Measurements from ENCODE around the gene ANKRD34A.
"Not testable (repeated sequence)": the region's sequence is repeated elsewhere in the genome, so short reads cannot be mapped to it uniquely, and the experiment has no call there.

Gene ANKRD34A

GRCh38 chr1:145942871-145943270 lies 21.5 kb downstream of the ANKRD34A start:
- no peak for DNase-seq

- DNase-seq, result no peak
Measured at GRCh38 chr1:145942405-145942804, 22.0 kb downstream of the ANKRD34A start.

DNA sequence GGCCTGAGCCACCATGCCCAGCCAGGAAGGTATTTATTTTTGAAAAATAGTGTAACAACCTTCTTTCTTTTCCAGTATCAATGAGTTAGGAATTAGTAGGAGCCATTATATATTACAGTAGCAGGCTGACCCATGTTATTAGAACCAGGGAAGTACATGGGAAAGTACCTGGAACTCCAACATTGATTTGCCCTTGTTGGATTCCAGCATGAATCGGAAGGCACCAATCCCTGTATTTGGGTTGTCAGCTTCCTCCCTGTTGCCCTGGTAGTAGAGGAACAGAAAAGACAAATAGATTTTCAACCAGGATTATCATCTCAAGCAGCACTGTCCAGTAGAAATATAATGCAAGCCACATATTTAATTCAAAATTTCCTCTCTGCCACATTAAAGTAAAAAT lies 26.9 kb downstream of the ANKRD34A start:
- no peak for DNase-seq

DNA sequence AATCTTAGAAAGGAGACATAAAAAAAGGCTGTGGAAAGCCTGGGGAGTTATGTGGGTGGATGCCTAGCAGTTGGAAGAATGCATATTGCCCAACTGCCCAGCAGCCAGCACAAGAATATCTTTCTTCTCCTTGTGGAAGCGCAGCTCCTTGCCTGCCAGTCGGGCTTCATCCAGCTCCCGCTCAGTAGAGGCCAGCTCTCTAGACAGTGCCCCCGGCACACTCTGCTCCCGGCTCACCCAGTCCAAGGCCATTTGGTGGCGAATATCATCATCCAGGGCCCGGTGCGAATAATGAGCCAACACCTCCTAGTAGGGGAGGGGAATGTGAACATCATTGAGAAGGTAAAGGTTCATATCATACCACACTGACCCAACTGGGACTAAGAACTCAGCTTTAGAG lies 28.1 kb downstream of the ANKRD34A start:
- DNase-seq, result no peak

DNA sequence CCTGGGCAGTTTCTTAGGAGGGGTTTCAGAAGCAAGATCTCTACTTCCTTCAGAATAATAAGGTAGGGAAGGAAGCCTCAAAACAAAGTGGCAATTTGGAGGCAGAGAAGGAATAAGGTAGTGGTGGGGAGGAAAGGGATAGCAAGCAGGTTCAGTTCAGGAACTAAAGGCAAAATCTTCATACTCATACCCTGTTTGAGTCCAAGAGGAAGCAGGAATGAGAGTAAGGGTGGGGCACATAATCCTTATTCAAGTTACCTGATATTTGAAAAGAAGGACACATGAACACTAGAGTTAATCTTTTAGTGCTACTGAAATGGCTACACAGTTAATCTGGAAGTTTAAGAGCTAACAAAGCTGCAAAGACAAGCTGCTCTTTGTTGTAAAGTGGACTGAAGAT lies 28.7 kb downstream of the ANKRD34A start:
- no peak for DNase-seq

- DNase-seq, result peak; percentile 19 to 28
Measured at GRCh38 chr1:145932522-145933009, 31.8 kb downstream of the ANKRD34A start.

DNA sequence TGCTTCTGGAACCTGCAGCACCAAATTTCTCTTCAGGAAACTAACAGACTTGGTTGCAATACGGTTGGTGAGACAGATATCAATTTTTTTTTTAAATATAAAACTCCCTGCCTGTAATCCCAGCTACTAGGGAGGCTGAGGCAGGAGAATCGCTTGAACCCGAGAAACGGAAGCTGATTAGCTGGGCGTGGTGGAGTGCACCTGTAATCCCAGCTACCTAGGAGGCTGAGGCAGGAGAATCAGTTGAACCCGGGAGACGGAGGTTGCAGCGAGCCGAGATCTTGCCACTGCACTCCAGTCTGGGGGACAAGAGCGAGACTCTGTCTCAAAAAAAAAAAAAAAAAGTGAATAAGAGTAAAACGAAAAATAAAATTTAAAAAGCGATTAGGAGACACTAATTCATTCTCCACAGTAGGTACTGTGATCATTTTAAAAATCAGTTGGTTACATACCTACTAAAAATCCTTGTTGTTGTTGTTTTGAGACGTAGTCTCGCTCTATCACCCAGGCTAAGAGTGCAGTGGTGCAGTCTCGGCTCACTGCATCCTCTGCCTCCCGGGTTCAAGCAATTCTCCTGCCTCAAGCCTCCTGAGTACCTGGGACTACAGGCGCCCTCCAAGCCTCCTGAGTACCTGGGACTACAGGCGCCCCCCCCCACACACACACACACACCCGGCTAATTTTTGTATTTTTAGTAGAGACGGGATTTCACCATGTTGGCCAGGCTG lies 36.3 kb downstream of the ANKRD34A start:
- DNase-seq, result no peak

- peak; percentile 92 to 94 for DNase-seq
Measured at GRCh38 chr1:145927063-145927886, 37.1 kb downstream of the ANKRD34A start, which contains the start of gene RBM8A. TSS of gene RBM8A (minus strand) at chr1:145927484. CDS start at chr1:145927426, 58 bp downstream.

GRCh38 chr1:145926686-145927062 lies 37.7 kb downstream of the ANKRD34A start:
- peak; percentile 38 to 49 for DNase-seq

DNA sequence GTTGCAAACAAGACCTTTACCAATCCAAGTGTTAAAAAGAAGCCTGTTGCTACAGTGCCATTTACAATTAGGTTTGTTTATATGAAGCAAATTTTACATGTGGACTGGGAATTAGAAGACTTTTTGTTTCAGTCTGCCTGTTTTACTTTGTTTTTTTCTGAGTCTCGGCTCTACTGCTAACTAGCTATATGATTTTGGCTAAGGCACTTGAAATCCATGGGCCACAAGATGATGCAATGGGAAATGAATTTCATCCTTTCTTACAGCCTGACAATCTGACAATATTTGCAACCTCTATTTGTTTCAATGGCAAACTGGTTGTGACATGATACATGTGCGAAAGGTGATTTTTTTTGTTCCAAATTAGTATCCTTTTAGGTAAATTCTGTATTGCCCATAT lies 42.1 kb downstream of the ANKRD34A start:
- no peak for DNase-seq

DNA sequence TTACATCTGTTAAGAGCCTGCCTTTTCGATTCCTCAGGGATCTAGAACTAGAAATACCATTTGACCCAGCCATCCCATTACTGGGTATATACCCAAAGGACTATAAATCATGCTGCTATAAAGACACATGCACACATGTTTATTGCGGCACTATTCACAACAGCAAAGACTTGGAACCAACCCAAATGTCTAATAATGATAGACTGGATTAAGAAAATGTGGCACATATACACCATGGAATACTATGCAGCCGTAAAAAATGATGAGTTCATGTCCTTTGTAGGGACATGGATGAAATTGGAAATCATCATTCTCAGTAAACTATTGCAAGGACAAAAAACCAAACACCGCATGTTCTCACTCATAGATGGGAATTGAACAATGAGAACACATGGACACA lies 44.1 kb downstream of the ANKRD34A start:
- DNase-seq, result not testable (repeated sequence)

DNA sequence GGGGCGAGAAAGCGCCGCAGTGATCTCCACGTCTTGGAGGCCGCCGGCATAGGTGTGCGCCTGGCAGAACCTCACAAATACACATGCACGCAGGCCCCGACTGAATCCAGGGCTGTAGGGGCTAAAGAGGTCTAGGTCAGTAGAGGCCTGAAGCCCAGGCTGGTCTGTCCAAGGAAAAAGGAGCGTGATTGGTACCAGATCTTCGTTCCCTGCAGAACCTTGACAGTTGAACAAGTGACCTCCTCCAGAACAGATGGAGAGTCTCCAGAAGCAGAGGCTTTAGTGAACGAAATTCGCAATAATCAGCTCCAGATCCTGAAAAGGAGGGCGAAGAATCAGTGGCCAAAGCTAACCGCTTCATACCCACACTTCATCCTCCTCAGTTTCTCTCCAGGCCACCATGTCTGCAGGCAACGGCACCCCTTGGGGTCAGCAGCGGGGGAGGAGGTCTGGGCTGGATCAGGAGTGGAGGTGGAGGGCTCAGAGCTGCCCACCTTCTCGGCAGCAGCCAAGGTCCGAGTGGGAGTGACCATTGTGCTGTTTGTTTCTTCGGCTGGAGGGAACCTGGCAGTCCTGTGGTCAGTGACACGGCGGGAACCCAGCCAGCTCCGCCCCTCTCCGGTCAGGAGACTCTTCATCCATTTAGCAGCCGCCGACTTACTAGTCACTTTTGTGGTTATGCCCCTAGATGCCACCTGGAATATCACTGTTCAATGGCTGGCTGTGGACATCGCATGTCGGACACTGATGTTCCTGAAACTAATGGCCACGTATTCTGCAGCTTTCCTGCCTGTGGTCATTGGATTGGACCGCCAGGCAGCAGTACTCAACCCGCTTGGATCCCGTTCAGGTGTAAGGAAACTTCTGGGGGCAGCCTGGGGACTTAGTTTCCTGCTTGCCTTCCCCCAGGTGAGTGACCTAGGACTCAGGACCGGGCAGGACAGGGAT lies 45.1 kb downstream of the ANKRD34A start:
- DNase-seq, result no peak

GRCh38 chr1:145918144-145918991 lies 46.0 kb downstream of the ANKRD34A start, which contains the start of gene PEX11B:
TSS of gene PEX11B (minus strand) at chr1:145918717. CDS start at chr1:145918688, 29 bp downstream.
- peak; percentile 89 to 91 for DNase-seq

DNA sequence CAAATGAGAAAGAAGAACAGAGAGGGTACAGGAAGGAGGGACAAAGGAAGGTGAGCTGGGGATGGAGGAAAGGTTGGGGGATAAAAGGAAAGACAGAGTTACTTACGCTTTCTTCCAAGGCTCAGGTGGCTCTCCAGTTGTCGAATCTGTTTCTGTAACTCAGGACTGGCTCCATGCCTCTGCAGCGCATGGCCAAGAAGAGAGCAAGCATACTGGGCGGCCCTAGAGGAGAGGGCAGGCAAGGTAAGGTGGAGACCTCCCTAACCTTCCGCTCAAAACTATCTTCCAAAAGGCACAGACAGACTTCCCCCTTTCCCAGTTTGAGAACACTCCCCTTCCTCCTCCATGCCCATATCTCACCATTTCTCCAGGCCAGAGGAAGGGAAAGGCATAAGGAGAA lies 46.8 kb downstream of the ANKRD34A start:
- DNase-seq, result no peak

DNA sequence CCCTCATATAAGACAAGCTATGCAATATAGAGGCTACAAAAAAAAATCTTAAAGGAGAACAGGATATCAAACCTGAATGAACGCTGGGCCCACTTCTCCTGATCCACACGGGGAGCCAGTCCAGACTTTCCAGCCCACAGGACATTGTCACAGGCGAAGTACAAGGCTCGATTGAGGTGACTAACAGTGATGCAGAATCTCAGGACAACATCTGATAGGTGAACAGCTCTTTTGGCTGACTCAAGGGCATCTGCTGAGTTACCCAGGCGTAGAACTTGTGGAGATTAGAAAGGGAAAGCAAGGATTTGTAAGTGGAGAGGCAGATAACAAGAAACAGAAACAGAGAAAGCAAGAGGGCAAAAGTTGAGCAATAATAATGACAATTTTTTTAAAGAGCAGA lies 47.6 kb downstream of the ANKRD34A start:
- no peak for DNase-seq

DNA sequence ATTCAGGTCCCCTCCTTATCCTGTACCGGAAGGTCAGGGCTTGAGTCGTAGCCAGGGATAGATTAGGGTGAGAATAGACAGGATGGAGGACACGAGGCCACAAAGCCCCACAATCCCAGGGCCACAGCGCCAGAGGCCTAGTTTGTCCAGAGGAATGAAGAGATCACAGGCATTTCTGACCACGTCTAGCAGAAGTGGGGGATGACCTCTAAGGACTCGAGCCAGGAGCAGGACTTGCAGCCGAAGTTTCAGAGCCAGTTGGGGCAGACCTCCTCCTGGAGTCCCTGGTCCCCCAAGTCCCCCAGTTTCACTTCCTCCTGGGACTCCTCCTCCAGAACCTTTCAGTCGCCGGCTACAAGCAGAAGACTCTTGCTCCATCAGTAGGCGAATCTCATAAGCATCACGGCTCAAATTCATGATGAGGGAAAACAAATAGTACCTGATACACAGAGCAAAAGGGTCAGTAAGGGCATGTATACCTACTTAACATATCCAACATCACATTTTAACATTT lies 52.2 kb downstream of the ANKRD34A start:
- DNase-seq, result no peak

Measured in activated CD4-positive, alpha-beta T cell treated with anti-CD3 and anti-CD28 coated beads for 4 hours (primary cell).